H1 (cell line): ENCODE data around the gene CMIP. TPM values are rescaled to one million over a fixed set of nuclear protein-coding genes. Genes with fewer than 3 reads are reported as not detected.

ENCODE experiments used
- ATF2 ChIP-seq: IDR thresholded peaks from 2 replicates; pipeline ENCODE4 v1.6.1; 2012; ENCODE audit warnings: low read length, inconsistent platforms
- FOSL1 ChIP-seq: IDR thresholded peaks from 2 replicates; pipeline ENCODE4 v1.6.1; 2011; ENCODE audit warnings: mild to moderate bottlenecking, low read depth, low read length, moderate library complexity; ENCODE audit not compliant: insufficient read depth
- KDM5A ChIP-seq: fragments of 200-600 bp; IDR thresholded peaks from 2 replicates; pipeline ENCODE4 v1.7.1; 2012; ENCODE audit warnings: mild to moderate bottlenecking, low read length, inconsistent platforms, mixed read lengths
- SUZ12 ChIP-seq: fragments of 200-600 bp; sonication (generic); IDR thresholded peaks from 2 replicates; pipeline ENCODE4 v1.6.1; 2012; ENCODE audit warnings: mild to moderate bottlenecking, inconsistent platforms, low read length, moderate library complexity, mixed read lengths
- polyA plus RNA-seq, 7 experiments: library from polyadenylated mRNA; depleted of rRNA in 3 of 7; stranded (reverse) in 5 of 7; unstranded in 2 of 7; fragments of >200 nt in 5 of 7; fragments of 200-250 nt in 2 of 7; gene quantifications; 1 replicate in 5 of 7; 2 replicates in 1 of 7; 4 replicates in 1 of 7; pipeline versions ENCODE4 v1.2.1 to v1.2.3, GENCODE V29; 2011 to 2013; ENCODE audit warnings: missing spikeins in 2 of 7, mixed read lengths in 2 of 7
- total RNA-seq: library from RNA; stranded (reverse); fragmentation: NEBNext Ultra II Directional; extraction: Animal tissue kit (Norgen Biotek cat#: 25700); gene quantifications from 2 replicates; pipeline ENCODE4 v1.2.1, GENCODE V29; 2021

Gene CMIP
- total and polyA plus RNA-seq, 2 of the 8 experiments (the other 6 are each of a cell fraction or from before 2014, with no cell fraction given), result 7.9 to 53.2 TPM

GRCh38 chr16:81562926-81563325, 118.3 kb downstream of the CMIP start (continued):
- TF ChIP-seq SUZ12 (no peak), ATF2 (no peak), KDM5A (no peak), FOSL1 (no peak)
